K562 (cell line): ENCODE results near the gene CCDC85B. TPM values are rescaled to one million over a fixed set of nuclear protein-coding genes. Genes with fewer than 3 reads are reported as not detected.

Source experiments
- ATF3 ChIP-seq, 2 experiments: fragments of 450-650 bp in 1 of 2; sonication (generic) in 1 of 2; formaldehyde crosslinking in 1 of 2; IDR thresholded peaks in 1 of 2; conservative IDR thresholded peaks in 1 of 2; 2 replicates each; pipeline versions ENCODE4 v1.6.1 to v1.8.1; 2016 to 2023; ENCODE audit warnings: mild to moderate bottlenecking in 2 of 2, moderate library complexity in 2 of 2, inconsistent platforms in 1 of 2, missing genetic modification reagents in 1 of 2
- CAMTA2 ChIP-seq: fragments of 250-450 bp; sonication (Bioruptor Pico); conservative IDR thresholded peaks from 2 replicates; pipeline ENCODE4 v1.5.1; 2022
- CBX8 ChIP-seq: fragments of 200-600 bp; sonication (generic); IDR thresholded peaks from 2 replicates; pipeline ENCODE4 v1.6.1; 2012; ENCODE audit warnings: borderline replicate concordance, mixed run types, low read depth, mild to moderate bottlenecking, moderate library complexity, mixed read lengths, low read length, control low read depth, inconsistent platforms; ENCODE audit not compliant: poor library complexity, severe bottlenecking; ENCODE audit errors: extremely low read depth
- CC2D1A ChIP-seq: fragments of 450-650 bp; IDR thresholded peaks from 2 replicates; pipeline ENCODE4 v1.6.1; 2017; ENCODE audit warnings: mild to moderate bottlenecking
- CLOCK ChIP-seq: fragments of 250-450 bp; sonication (Bioruptor Pico); IDR thresholded peaks from 2 replicates; pipeline ENCODE4 v1.4.0; 2020; ENCODE audit warnings: mild to moderate bottlenecking, moderate library complexity, borderline replicate concordance
- E2F8 ChIP-seq: fragments of 450-650 bp; IDR thresholded peaks from 2 replicates; pipeline ENCODE4 v1.7.1; 2018; ENCODE audit warnings: mild to moderate bottlenecking, low read depth; ENCODE audit not compliant: partially characterized antibody
- MAX ChIP-seq: sonication (generic); formaldehyde crosslinking; IDR thresholded peaks from 2 replicates; pipeline ENCODE4 v1.9.0; 2022; ENCODE audit warnings: mild to moderate bottlenecking, missing genetic modification reagents
- RBFOX2 ChIP-seq: fragments of 200-400 bp; formaldehyde crosslinking; IDR thresholded peaks from 2 replicates; pipeline ENCODE4 v1.6.1; 2017; ENCODE audit warnings: low read depth, mild to moderate bottlenecking, low read length, moderate library complexity
- TFAP4 ChIP-seq: sonication (generic); formaldehyde crosslinking; IDR thresholded peaks from 2 replicates; pipeline ENCODE4 v1.8.0; 2022; ENCODE audit warnings: missing genetic modification reagents, mild to moderate bottlenecking, moderate library complexity, borderline replicate concordance
- ZNF592 ChIP-seq: fragments of 450-650 bp; IDR thresholded peaks from 2 replicates; pipeline ENCODE4 v1.6.1; 2017; ENCODE audit warnings: antibody characterized with exemption, mild to moderate bottlenecking
- polyA plus RNA-seq, 8 experiments: library from polyadenylated mRNA; depleted of rRNA in 4 of 8; stranded (reverse) in 5 of 8; unstranded in 3 of 8; fragments of >200 nt; fragmentation: Nextera tagmentation in 2 of 8; fragmentation: Illumina TruSeq in 1 of 8; extraction: Ambion mirVana in 2 of 8; extraction: Trizol in 1 of 8; gene quantifications; 2 replicates each; pipeline versions ENCODE4 v1.2.1 to v1.2.3, GENCODE V29; 2011 to 2014; ENCODE audit warnings: inconsistent platforms in 1 of 8, missing spikeins in 1 of 8
- total RNA-seq, 7 experiments: library from RNA; depleted of rRNA in 6 of 7; stranded (reverse); fragments of >200 nt in 6 of 7; fragmentation: Illumina TruSeq in 2 of 7; extraction: Trizol in 2 of 7; gene quantifications; 2 replicates each; pipeline versions ENCODE4 v1.2.1 to v1.2.3, GENCODE V29; 2011 to 2021; ENCODE audit warnings: low replicate concordance in 1 of 7

The CCDC85B gene
- total and polyA plus RNA-seq, 9 of the 15 experiments (the other 6 are each of a cell fraction or from before 2014, with no cell fraction given): 0.14 to 138 (median 6.2) TPM

- 0 out of 2 replicates have a peak, but pooled peaks have one; percentile 12 for TF ChIP-seq ATF3 (IDR thresholded peaks at IDR 0.05)
- no peak for TF ChIP-seq ATF3 (CRISPR knock-in tag; conservative IDR thresholded peaks at IDR 0.05)
- peak; percentile 99 for TF ChIP-seq E2F8
- TF ChIP-seq TFAP4 (CRISPR knock-in tag): peak; percentile 47
- TF ChIP-seq CAMTA2: no peak
- peak; percentile 61 for TF ChIP-seq RBFOX2
- peak; percentile 74 for TF ChIP-seq ZNF592
- TF ChIP-seq MAX (CRISPR knock-in tag): peak; percentile 13; the same call in 1 of the 2 replicates
- TF ChIP-seq CBX8: no peak
- TF ChIP-seq CC2D1A: no peak
- no peak for TF ChIP-seq CLOCK (CRISPR knock-in tag)
Observed at GRCh38 chr11:65911682-65912568, 21.5 kb downstream of the CCDC85B start (continued).
